ENCODE measurements around the gene RHBG.

The RHBG gene

DNA sequence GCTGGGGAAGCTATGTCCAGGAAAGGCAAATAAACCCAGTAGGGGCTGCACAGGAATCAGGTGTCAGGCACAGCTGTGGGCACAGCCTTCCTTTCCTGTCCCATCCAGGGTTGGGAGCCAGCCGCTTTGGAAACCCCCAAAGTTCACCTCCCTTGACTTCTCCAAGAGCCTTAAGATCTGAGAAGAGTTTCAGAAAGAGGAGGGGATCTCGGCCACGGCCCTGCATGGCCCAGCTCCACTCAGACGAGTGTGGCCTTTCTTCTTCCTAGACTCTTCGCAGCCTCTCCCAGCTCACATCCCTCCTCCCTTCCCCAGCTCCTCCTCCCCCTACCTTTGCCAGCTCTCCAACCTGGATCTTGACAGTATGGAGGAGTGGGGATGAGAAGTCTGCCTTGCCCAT lies 36.7 kb downstream of the RHBG start:
- no peak for TF ChIP-seq ZFX (IDR thresholded peaks at IDR 0.05; ENCODE audit: borderline replicate concordance)
- TF ChIP-seq, protein P1, sequence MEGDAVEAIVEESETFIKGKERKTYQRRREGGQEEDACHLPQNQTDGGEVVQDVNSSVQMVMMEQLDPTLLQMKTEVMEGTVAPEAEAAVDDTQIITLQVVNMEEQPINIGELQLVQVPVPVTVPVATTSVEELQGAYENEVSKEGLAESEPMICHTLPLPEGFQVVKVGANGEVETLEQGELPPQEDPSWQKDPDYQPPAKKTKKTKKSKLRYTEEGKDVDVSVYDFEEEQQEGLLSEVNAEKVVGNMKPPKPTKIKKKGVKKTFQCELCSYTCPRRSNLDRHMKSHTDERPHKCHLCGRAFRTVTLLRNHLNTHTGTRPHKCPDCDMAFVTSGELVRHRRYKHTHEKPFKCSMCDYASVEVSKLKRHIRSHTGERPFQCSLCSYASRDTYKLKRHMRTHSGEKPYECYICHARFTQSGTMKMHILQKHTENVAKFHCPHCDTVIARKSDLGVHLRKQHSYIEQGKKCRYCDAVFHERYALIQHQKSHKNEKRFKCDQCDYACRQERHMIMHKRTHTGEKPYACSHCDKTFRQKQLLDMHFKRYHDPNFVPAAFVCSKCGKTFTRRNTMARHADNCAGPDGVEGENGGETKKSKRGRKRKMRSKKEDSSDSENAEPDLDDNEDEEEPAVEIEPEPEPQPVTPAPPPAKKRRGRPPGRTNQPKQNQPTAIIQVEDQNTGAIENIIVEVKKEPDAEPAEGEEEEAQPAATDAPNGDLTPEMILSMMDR (IDR thresholded peaks at IDR 0.05): no peak

GRCh38 chr1:156406251-156406650 lies 37.2 kb downstream of the RHBG start:
- no peak for TF ChIP-seq ZFX (IDR thresholded peaks at IDR 0.05; ENCODE audit: borderline replicate concordance)
- TF ChIP-seq, protein P1 (IDR thresholded peaks at IDR 0.05): no peak
- no peak overlapping the region for H3K27ac ChIP-seq

More for the DNA sequence above, 36.7 kb downstream of the RHBG start:
- no peak overlapping the region for H3K27ac ChIP-seq

GRCh38 chr1:156407344-156407743 lies 38.3 kb downstream of the RHBG start:
- no peak overlapping the region for H3K27ac ChIP-seq
- no peak for TF ChIP-seq ZFX (IDR thresholded peaks at IDR 0.05; ENCODE audit: borderline replicate concordance)
- TF ChIP-seq, protein P1 (IDR thresholded peaks at IDR 0.05): no peak

GRCh38 chr1:156407760-156408159 lies 38.7 kb downstream of the RHBG start:
- no peak for TF ChIP-seq ZFX (IDR thresholded peaks at IDR 0.05; ENCODE audit: borderline replicate concordance)
- TF ChIP-seq, protein P1 (IDR thresholded peaks at IDR 0.05): no peak
- no peak overlapping the region for H3K27ac ChIP-seq

DNA sequence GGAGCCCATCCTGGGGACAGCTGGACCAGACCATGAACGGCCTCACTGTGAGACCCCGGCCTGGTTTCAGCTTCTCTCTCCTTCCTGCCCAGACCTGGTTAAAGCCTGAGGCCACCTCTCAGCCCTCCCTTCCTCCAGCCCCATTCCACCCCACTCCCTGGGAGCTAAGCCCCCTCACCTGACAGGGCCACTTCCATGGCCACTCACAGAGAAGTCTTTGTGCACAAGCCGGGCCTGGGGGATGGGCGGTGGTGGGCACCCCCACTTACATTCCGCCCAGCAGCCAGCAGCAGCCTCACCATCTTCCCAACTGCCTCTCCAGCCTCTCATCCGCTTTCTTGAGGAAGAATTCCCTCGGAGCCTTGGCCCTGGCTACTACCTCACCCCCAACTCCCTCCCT lies 40.4 kb downstream of the RHBG start:
- H3K27ac ChIP-seq: no peak overlapping the region
- TF ChIP-seq, protein P1 (IDR thresholded peaks at IDR 0.05): no peak
- TF ChIP-seq ZFX (IDR thresholded peaks at IDR 0.05; ENCODE audit: borderline replicate concordance): no peak

DNA sequence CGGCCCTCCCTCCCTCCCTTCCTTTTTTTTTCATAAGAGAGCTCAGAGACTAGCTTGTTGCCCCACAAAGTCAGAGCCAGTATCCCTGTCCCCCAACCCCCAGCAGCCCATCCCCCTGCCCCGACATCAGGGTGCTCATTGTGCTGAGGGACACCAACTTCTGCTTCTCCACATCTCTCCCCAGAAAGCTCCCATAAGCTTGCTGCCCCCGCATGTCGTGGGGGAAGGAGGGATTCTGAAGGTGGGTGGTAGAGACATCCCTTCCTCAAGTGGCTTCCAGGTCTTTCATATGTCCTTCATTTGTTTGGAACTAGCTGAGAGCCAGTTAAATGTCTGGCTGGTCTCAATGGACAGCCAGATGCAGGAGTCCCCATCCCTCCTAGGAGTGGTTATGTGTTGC lies 41.2 kb downstream of the RHBG start:
- TF ChIP-seq, protein P1 (IDR thresholded peaks at IDR 0.05): no peak
- TF ChIP-seq ZFX (IDR thresholded peaks at IDR 0.05; ENCODE audit: borderline replicate concordance): no peak
- H3K27ac ChIP-seq: no peak overlapping the region

GRCh38 chr1:156410740-156411139 lies 41.7 kb downstream of the RHBG start:
- TF ChIP-seq ZFX (IDR thresholded peaks at IDR 0.05; ENCODE audit: borderline replicate concordance): no peak
- TF ChIP-seq, protein P1 (IDR thresholded peaks at IDR 0.05): no peak
- no peak overlapping the region for H3K27ac ChIP-seq

Data from 22Rv1 (cell line).